Measurements from ENCODE around the gene DHRS1.

GRCh38 chr14:24296341-24297157, 3.0 kb downstream of the DHRS1 start:
- TF ChIP-seq, protein P1, sequence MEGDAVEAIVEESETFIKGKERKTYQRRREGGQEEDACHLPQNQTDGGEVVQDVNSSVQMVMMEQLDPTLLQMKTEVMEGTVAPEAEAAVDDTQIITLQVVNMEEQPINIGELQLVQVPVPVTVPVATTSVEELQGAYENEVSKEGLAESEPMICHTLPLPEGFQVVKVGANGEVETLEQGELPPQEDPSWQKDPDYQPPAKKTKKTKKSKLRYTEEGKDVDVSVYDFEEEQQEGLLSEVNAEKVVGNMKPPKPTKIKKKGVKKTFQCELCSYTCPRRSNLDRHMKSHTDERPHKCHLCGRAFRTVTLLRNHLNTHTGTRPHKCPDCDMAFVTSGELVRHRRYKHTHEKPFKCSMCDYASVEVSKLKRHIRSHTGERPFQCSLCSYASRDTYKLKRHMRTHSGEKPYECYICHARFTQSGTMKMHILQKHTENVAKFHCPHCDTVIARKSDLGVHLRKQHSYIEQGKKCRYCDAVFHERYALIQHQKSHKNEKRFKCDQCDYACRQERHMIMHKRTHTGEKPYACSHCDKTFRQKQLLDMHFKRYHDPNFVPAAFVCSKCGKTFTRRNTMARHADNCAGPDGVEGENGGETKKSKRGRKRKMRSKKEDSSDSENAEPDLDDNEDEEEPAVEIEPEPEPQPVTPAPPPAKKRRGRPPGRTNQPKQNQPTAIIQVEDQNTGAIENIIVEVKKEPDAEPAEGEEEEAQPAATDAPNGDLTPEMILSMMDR (conservative IDR thresholded peaks at IDR 0.05 in 1 of 2, IDR thresholded peaks at IDR 0.05 in 1 of 2; ENCODE audit: low read depth in 1 of 2, low read length in 2 of 2): peak; percentile 71 to 82
- TF ChIP-seq EZH2 (IDR thresholded peaks at IDR 0.05; ENCODE audit: low read length, missing control alignments): no peak
